Esophagus muscularis mucosa (tissue), 4 donors: ENCODE measurements around the gene ATP6V1C2.

Experiments used
- EP300 ChIP-seq: sonication (generic); formaldehyde crosslinking; IDR thresholded peaks from one replicate; pipeline ENCODE4 v1.6.1; 2017; ENCODE audit warnings: antibody characterized with exemption
- POLR2A ChIP-seq: fragments of 450-650 bp; IDR thresholded peaks from one replicate; pipeline ENCODE4 v1.6.1; 2017; ENCODE audit warnings: antibody characterized with exemption, moderate library complexity, mild to moderate bottlenecking, low read depth
- TF ChIP-seq, protein P1 (sequence below), 3 experiments: fragments of 200-600 bp in 2 of 3; fragments of 450-650 bp in 1 of 3; sonication (generic) in 2 of 3; IDR thresholded peaks; one replicate each; pipeline ENCODE4 v1.5.1; 2017 to 2019; ENCODE audit warnings: antibody characterized with exemption in 3 of 3, mild to moderate bottlenecking in 2 of 3, moderate library complexity in 1 of 3

DNA sequence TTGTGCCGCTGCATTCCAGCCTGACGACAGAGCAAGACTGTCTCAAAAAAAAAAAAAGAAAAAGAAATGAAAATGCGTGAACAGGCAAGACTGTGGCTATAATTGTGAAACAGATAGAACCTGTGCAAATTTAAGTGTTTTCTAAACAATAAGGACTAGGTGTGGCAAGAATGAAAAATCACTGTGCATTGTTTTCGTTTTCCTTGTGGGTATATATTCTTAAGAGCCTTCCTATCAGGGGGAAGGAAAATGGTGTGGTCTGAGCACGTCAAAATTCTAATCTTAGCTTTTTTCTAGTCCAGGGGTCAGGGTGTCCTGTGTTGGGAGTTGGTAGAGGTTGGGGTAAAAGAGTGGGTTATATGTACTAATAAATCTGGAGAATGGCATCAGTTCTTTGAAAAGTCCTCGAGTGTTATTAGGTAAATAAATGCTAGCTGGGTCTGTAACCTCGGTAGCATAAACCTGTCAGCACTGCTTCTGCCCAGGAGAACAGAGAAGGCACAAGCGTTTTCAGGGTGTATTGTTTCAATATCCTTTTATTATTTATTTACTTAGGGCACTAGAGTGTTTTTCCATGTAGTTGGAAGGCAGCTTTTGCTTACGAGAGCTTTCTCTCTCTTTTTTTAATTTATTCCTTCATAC, 11.6 kb downstream of the ATP6V1C2 start:
- TF ChIP-seq, protein P1, sequence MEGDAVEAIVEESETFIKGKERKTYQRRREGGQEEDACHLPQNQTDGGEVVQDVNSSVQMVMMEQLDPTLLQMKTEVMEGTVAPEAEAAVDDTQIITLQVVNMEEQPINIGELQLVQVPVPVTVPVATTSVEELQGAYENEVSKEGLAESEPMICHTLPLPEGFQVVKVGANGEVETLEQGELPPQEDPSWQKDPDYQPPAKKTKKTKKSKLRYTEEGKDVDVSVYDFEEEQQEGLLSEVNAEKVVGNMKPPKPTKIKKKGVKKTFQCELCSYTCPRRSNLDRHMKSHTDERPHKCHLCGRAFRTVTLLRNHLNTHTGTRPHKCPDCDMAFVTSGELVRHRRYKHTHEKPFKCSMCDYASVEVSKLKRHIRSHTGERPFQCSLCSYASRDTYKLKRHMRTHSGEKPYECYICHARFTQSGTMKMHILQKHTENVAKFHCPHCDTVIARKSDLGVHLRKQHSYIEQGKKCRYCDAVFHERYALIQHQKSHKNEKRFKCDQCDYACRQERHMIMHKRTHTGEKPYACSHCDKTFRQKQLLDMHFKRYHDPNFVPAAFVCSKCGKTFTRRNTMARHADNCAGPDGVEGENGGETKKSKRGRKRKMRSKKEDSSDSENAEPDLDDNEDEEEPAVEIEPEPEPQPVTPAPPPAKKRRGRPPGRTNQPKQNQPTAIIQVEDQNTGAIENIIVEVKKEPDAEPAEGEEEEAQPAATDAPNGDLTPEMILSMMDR (IDR thresholded peaks at IDR 0.05): no peak
- TF ChIP-seq EP300 (no peak), POLR2A (no peak)
